Rectal smooth muscle tissue (tissue), 1 donor: ENCODE measurements around the gene IL32.
A peak's percentile ranks its signal among the peaks of the same experiment; 100 is the strongest.

Experiments
- H3K27ac ChIP-seq: one replicate; pipeline ENCODE4 v1.7.0; 2013; ENCODE audit warnings: low read depth, low read length, inconsistent platforms
- H3K27me3 ChIP-seq: one replicate; pipeline ENCODE4 v1.7.0; 2013; ENCODE audit warnings: low read length; ENCODE audit not compliant: control insufficient read depth, insufficient read depth
- H3K36me3 ChIP-seq: one replicate; pipeline ENCODE4 v1.7.0; 2013; ENCODE audit warnings: low read length; ENCODE audit not compliant: control insufficient read depth, insufficient read depth
- H3K4me1 ChIP-seq: one replicate; pipeline ENCODE4 v1.7.0; 2013; ENCODE audit warnings: low read length; ENCODE audit not compliant: control insufficient read depth, insufficient read depth
- H3K4me3 ChIP-seq: one replicate; pipeline ENCODE4 v1.7.0; 2013; ENCODE audit warnings: low read length
- H3K9ac ChIP-seq: one replicate; pipeline ENCODE4 v1.7.0; 2013; ENCODE audit warnings: low read length

The IL32 gene

DNA sequence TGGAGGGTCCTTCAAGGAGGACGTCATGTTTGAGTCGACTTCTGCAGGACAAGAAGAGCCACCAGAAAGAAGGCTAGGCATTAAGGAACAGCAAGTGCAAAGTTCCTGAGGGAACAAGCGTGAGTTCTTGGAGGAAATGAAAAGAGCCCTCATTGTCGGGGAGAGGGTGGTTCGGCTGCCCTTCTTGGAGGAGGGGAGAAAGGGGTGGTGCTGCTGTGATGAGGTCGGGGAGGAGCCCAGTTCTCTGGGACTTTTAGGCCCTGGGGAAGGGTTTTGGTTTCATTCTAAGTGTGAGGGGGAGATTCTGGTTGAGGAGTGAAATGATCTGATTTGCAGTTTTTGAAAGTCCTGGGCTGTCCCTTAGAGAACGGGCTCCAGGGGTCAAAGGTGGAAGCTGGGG is 32.8 kb upstream of the IL32 start:
- no peak overlapping the region for H3K4me3 ChIP-seq
- peaks cover 4% of the 10 kb centered on the region for H3K36me3 ChIP-seq
- no peak overlapping the region for H3K27ac ChIP-seq
- peaks cover 17% of the 10 kb centered on the region for H3K27me3 ChIP-seq
- peaks cover 5% of the 10 kb centered on the region for H3K4me1 ChIP-seq
- H3K9ac ChIP-seq: no peak overlapping the region

GRCh38 chr16:3035289-3035971 is 30.0 kb upstream of the IL32 start:
- H3K4me1 ChIP-seq: no peaks in the 10 kb centered on the region
- H3K4me3 ChIP-seq: peak overlapping the region; percentile 49
- no peak overlapping the region for H3K9ac ChIP-seq
- no peak overlapping the region for H3K27ac ChIP-seq
- peaks cover 14% of the 10 kb centered on the region for H3K27me3 ChIP-seq
- H3K36me3 ChIP-seq: no peaks in the 10 kb centered on the region

DNA sequence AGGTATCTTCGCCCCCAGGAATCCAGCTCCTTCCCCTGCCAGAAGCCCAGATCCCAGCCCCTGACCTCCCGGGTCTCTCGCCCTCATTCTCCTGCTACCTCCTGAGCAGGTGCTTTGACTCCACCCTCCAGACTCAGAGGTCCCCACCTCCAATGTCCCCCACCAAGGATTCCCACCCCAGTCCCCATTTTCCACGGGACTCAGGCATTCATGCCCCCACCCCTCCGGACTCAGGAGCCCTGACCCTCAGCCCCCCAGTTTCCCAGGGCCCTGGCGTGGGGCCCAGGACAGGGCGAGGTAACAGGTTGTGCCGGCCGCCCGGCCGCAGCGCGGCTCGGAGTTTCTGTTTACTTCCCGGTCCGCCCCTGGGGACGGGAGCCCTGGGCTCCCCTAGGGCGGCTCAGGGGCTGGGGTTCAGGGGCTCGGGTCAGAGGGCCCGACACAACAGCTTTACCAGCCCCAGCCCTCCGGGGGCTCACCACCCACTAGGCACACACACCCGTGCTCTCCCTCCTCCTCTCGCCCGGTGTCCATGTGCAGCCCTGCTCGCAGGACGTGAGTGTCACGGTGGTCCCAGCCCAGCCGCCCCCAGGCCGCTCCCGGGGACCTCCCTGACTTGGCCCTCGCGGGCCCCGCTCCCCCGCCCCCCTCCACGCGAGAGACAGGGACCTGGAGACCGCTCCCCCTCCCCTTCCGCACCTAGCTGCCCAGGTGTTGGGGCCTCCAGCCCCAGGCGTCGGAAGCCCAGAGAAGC is 29.3 kb upstream of the IL32 start:
- Histone ChIP-seq H3K36me3 (no peaks in the 10 kb centered on the region), H3K27me3 (peaks cover 12% of the 10 kb centered on the region), H3K9ac (no peak overlapping the region), H3K4me1 (no peaks in the 10 kb centered on the region), H3K27ac (no peak overlapping the region), H3K4me3 (peak overlapping the region; percentile 49)

- Histone ChIP-seq H3K4me1 (no peaks in the 10 kb centered on the region), H3K27me3 (peaks cover 12% of the 10 kb centered on the region), H3K9ac (no peak within 1 kb of the TSS)
Observed at GRCh38 chr16:3036726-3037315, 28.6 kb upstream of the IL32 start, which contains the start of gene BICDL2. Gene BICDL2 (minus strand): TSS chr16:3036944. CDS start chr16:3035496, 1,448 bp downstream.

DNA sequence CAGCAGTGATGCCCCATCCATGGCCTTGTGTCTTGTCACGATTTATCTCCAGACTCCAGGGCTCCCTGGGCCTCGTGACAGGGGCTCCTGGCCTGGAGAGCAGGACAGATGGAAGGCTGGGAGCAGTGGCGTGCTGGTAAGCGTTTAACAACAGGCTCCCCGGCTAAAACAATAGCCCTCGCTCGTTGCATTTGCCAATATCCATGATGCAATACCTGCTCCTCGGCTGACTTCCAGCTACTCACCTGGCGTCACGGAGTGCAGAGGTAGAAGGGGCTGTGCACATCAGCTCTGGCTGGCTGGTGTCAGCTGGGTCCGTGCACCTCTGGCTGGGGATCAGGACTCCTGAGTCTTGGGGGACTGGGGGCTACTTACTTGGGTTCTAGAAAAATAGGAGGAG is 27.2 kb upstream of the IL32 start:
- peaks cover 12% of the 10 kb centered on the region for H3K27me3 ChIP-seq
- H3K9ac ChIP-seq: no peak overlapping the region
- H3K36me3 ChIP-seq: no peaks in the 10 kb centered on the region
- no peak overlapping the region for H3K27ac ChIP-seq
- H3K4me3 ChIP-seq: no peak overlapping the region
- no peaks in the 10 kb centered on the region for H3K4me1 ChIP-seq

More at GRCh38 chr16:3036726-3037315, 28.6 kb upstream of the IL32 start, which contains the start of gene BICDL2:
- Histone ChIP-seq H3K27ac (no peak within 1 kb of the TSS), H3K36me3 (no peaks in the 10 kb centered on the region), H3K4me3 (peak within 1 kb of the TSS; percentile 49)

DNA sequence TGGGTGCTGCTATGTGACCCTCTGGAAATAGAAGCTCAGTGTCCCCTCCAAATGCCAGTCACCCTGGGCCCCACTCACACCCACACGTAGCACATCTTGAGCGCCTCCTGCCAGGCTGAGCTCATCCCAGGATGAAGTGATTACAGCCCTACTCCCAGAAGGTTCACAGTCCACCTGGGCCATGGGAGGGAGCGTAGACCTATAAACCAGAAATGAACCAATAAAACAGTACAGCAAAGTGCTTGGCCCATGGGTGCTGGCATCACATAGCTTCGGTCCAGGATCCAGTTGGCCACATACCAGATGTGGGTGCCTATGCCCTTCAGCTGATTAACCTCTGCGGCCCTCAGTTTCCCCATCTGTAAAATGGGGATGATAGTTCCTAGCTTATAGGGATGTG is 26.5 kb upstream of the IL32 start:
- peaks cover 12% of the 10 kb centered on the region for H3K27me3 ChIP-seq

DNA sequence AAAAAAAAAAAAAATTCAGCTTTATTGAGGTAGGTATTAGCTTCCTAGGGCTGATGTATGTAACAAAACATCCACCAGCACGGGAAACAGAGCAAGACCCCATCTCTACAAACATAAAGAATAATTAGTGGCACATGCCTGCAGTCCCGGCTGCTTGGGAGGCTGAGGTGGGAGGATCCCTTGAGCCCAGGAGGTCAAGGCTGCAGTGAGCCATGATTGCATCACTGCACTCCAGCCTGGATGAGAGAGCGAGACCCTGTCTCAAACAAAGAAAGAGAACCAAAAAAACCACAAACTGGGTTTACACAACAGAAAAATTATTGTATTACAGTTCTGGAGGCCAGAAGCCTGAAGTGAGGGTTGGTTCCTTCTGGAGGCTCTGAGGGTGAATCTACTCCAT is 23.1 kb upstream of the IL32 start:
- H3K4me3 ChIP-seq: no peak overlapping the region
- no peak overlapping the region for H3K9ac ChIP-seq
- no peaks in the 10 kb centered on the region for H3K36me3 ChIP-seq
- no peaks in the 10 kb centered on the region for H3K4me1 ChIP-seq
- H3K27me3 ChIP-seq: peaks cover 23% of the 10 kb centered on the region
- H3K27ac ChIP-seq: no peak overlapping the region

More for the DNA sequence above, 26.5 kb upstream of the IL32 start:
- Histone ChIP-seq H3K27ac (no peak overlapping the region), H3K9ac (no peak overlapping the region), H3K4me3 (no peak overlapping the region), H3K36me3 (no peaks in the 10 kb centered on the region), H3K4me1 (no peaks in the 10 kb centered on the region)

- Histone ChIP-seq H3K27me3 (peaks cover 18% of the 10 kb centered on the region), H3K36me3 (no peaks in the 10 kb centered on the region), H3K4me3 (no peak overlapping the region), H3K9ac (no peak overlapping the region), H3K4me1 (no peaks in the 10 kb centered on the region), H3K27ac (no peak overlapping the region)
Observed at GRCh38 chr16:3044708-3045107, 20.7 kb upstream of the IL32 start.

- H3K4me1 ChIP-seq: no peaks in the 10 kb centered on the region
- no peak within 1 kb of the TSS for H3K9ac ChIP-seq
- no peaks in the 10 kb centered on the region for H3K36me3 ChIP-seq
- H3K27me3 ChIP-seq: peaks cover 18% of the 10 kb centered on the region
- H3K27ac ChIP-seq: no peak within 1 kb of the TSS
- peak within 1 kb of the TSS; percentile 59 for H3K4me3 ChIP-seq
Observed at GRCh38 chr16:3045758-3046640, 19.4 kb upstream of the IL32 start, which contains the start of gene MMP25. Gene MMP25 (plus strand): TSS chr16:3046561. CDS start chr16:3046918, 357 bp downstream.

DNA sequence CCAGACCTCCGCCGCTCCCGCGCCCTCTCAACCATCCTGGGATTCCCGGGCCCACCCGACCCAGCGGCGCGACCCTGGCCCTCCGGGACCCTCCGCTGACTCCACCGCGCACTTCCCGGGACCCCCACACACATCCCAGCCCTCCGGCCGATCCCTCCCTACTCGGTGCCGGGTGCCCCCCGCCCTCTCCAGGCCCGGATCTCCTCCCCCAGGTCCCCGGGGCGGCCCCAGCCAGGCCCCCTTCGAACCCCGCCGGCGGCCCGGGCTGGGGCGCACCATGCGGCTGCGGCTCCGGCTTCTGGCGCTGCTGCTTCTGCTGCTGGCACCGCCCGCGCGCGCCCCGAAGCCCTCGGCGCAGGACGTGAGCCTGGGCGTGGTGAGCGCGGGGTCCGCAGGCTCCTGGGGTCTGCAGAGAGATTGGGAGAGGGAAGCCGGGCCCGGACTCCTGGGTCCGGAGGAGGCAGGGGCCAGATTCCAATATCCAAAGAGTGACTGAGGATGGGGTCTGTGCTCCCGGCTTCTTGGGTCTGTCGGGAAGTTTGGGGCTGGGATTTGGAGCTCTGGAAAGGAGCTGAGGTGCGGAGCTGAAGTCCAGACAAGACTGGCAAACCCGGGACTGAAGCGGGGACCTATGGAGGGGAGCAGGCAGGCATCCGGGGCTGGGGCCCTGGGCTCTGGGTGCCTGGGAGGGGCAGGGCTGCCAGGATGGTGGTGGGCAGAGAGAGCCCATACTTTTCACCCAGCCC is 18.6 kb upstream of the IL32 start:
- Histone ChIP-seq H3K27me3 (peaks cover 18% of the 10 kb centered on the region), H3K4me1 (no peaks in the 10 kb centered on the region), H3K27ac (no peak overlapping the region), H3K36me3 (no peaks in the 10 kb centered on the region), H3K9ac (no peak overlapping the region), H3K4me3 (peak overlapping the region; percentile 33)

- H3K36me3 ChIP-seq: no peaks in the 10 kb centered on the region
- H3K4me3 ChIP-seq: no peak overlapping the region
- no peak overlapping the region for H3K9ac ChIP-seq
- peaks cover 18% of the 10 kb centered on the region for H3K27me3 ChIP-seq
- H3K27ac ChIP-seq: no peak overlapping the region
- H3K4me1 ChIP-seq: no peaks in the 10 kb centered on the region
Observed at GRCh38 chr16:3047387-3047720, 18.1 kb upstream of the IL32 start.
